Measurements from ENCODE around the gene RALGPS1.

RALGPS1 gene

GRCh38 chr9:126885131-126885641 is 29.4 kb upstream of the RALGPS1 start:
- Histone ChIP-seq H3K4me1 (ENCODE audit: low read length) (no peaks in the 10 kb centered on the region), H3K4me3 (ENCODE audit: low read length) (no peak overlapping the region), H3K4me2 (ENCODE audit: low read depth, low read length) (no peak overlapping the region), H3K9ac (ENCODE audit: low read length) (no peak overlapping the region), H3K9me3 (replicated peaks; ENCODE audit: insufficient read depth, low read length) (no peaks in the 10 kb centered on the region), H4K20me1 (ENCODE audit: insufficient read depth, low read length) (no peaks in the 10 kb centered on the region), H3F3A (ENCODE audit: insufficient read depth, low read length) (no peaks in the 10 kb centered on the region), H3K79me2 (ENCODE audit: low read length) (no peaks in the 10 kb centered on the region), H3K27ac (ENCODE audit: low read length) (no peak overlapping the region), H3K9me2 (replicated peaks; ENCODE audit: insufficient read depth, low read length) (no peaks in the 10 kb centered on the region), H3K27me3 (replicated peaks; ENCODE audit: insufficient read depth, low read length) (no peaks in the 10 kb centered on the region), H2AFZ (ENCODE audit: low read length) (no peak overlapping the region), H3K36me3 (replicated peaks; ENCODE audit: insufficient read depth, low read length) (no peaks in the 10 kb centered on the region)
- TF ChIP-seq EZH2 (optimal IDR thresholded peaks at IDR 0.05; ENCODE audit: low read depth, low read length) (no peak), EZH2phosphoT487 (IDR thresholded peaks at IDR 0.05; ENCODE audit: low read length) (no peak), CTCF (IDR thresholded peaks at IDR 0.05; ENCODE audit: low read length) (no peak)
- no peak for DNase-seq

- Histone ChIP-seq H2AFZ (ENCODE audit: low read length) (no peak overlapping the region), H3K79me2 (ENCODE audit: low read length) (no peaks in the 10 kb centered on the region), H3K36me3 (replicated peaks; ENCODE audit: insufficient read depth, low read length) (no peaks in the 10 kb centered on the region), H4K20me1 (ENCODE audit: insufficient read depth, low read length) (no peaks in the 10 kb centered on the region), H3F3A (ENCODE audit: insufficient read depth, low read length) (no peaks in the 10 kb centered on the region), H3K9me3 (replicated peaks; ENCODE audit: insufficient read depth, low read length) (no peaks in the 10 kb centered on the region), H3K4me2 (ENCODE audit: low read depth, low read length) (no peak overlapping the region), H3K27me3 (replicated peaks; ENCODE audit: insufficient read depth, low read length) (no peaks in the 10 kb centered on the region), H3K9me2 (replicated peaks; ENCODE audit: insufficient read depth, low read length) (no peaks in the 10 kb centered on the region), H3K4me3 (ENCODE audit: low read length) (no peak overlapping the region), H3K9ac (ENCODE audit: low read length) (no peak overlapping the region), H3K27ac (ENCODE audit: low read length) (no peak overlapping the region), H3K4me1 (ENCODE audit: low read length) (no peaks in the 10 kb centered on the region)
- no peak for DNase-seq
- no peak for TF ChIP-seq EZH2 (optimal IDR thresholded peaks at IDR 0.05; ENCODE audit: low read depth, low read length)
- no peak for TF ChIP-seq CTCF (IDR thresholded peaks at IDR 0.05; ENCODE audit: low read length)
- TF ChIP-seq EZH2phosphoT487 (IDR thresholded peaks at IDR 0.05; ENCODE audit: low read length): no peak
These were observed 28.4 kb upstream of the RALGPS1 start for GRCh38 chr9:126886034-126886822.

GRCh38 chr9:126886897-126887296 is 27.7 kb upstream of the RALGPS1 start:
- H2AFZ ChIP-seq (ENCODE audit: low read length): no peak overlapping the region
- no peak overlapping the region for H3K9ac ChIP-seq (ENCODE audit: low read length)
- H3K4me1 ChIP-seq (ENCODE audit: low read length): no peaks in the 10 kb centered on the region
- H3K36me3 ChIP-seq (replicated peaks; ENCODE audit: insufficient read depth, low read length): no peaks in the 10 kb centered on the region
- DNase-seq: no peak
- no peaks in the 10 kb centered on the region for H3K9me2 ChIP-seq (replicated peaks; ENCODE audit: insufficient read depth, low read length)
- no peaks in the 10 kb centered on the region for H3K9me3 ChIP-seq (replicated peaks; ENCODE audit: insufficient read depth, low read length)
- no peak overlapping the region for H3K4me2 ChIP-seq (ENCODE audit: low read depth, low read length)
- no peak overlapping the region for H3K4me3 ChIP-seq (ENCODE audit: low read length)
- H3K79me2 ChIP-seq (ENCODE audit: low read length): no peaks in the 10 kb centered on the region
- no peak for TF ChIP-seq CTCF (IDR thresholded peaks at IDR 0.05; ENCODE audit: low read length)
- no peak for TF ChIP-seq EZH2phosphoT487 (IDR thresholded peaks at IDR 0.05; ENCODE audit: low read length)
- TF ChIP-seq EZH2 (optimal IDR thresholded peaks at IDR 0.05; ENCODE audit: low read depth, low read length): no peak
- no peaks in the 10 kb centered on the region for H3F3A ChIP-seq (ENCODE audit: insufficient read depth, low read length)
- H4K20me1 ChIP-seq (ENCODE audit: insufficient read depth, low read length): no peaks in the 10 kb centered on the region
- H3K27ac ChIP-seq (ENCODE audit: low read length): no peak overlapping the region
- no peaks in the 10 kb centered on the region for H3K27me3 ChIP-seq (replicated peaks; ENCODE audit: insufficient read depth, low read length)
